B cell (primary cell): ENCODE results near the gene KLHL35. TPM values are rescaled to one million over a fixed set of nuclear protein-coding genes. Genes with fewer than 3 reads are reported as not detected.

Experiments
- ATAC-seq: fragments of 200-7000 bp; cut with Tn5 transposase; one replicate; pipeline ENCODE4 v1.10.0; 2021; ENCODE audit warnings: low read depth, mild to moderate bottlenecking, moderate number of reproducible peaks, moderate library complexity
- CTCF ChIA-PET: fragments of 350-600 bp; sonication (Branson Sonifier 250); formaldehyde crosslinking; loops from one replicate; lab custom pipeline; 2021; ENCODE audit warnings: antibody characterized with exemption, inconsistent platforms; lab: Charles Lee
- POLR2A ChIA-PET: fragments of 350-600 bp; sonication (Branson Sonifier 250); formaldehyde crosslinking; loops from one replicate; lab custom pipeline; 2021; ENCODE audit warnings: antibody characterized with exemption; lab: Charles Lee
- DNase-seq: peaks from one replicate; pipeline ENCODE4 v3.0.0; 2013
- H2AFZ ChIP-seq: 2 replicates; pipeline ENCODE4 v1.6.1; 2012; ENCODE audit warnings: mild to moderate bottlenecking, low read depth, low read length; ENCODE audit not compliant: insufficient read depth, poor library complexity, severe bottlenecking
- H3K27ac ChIP-seq, 2 donors: 1 replicate in 1 of 2; 2 replicates in 1 of 2; pipeline ENCODE4 v1.5.1; 2012 to 2013; ENCODE audit warnings: low read length in 2 of 2, mild to moderate bottlenecking in 2 of 2, moderate library complexity in 1 of 2
- H3K27me3 ChIP-seq, 4 experiments: fragments of 200-600 bp in 1 of 4; sonication (generic) in 1 of 4; replicated peaks in 1 of 4; 1 replicate in 2 of 4; 2 replicates in 2 of 4; pipeline versions ENCODE4 v1.6.1 to v1.7.0; 2013 to 2016; ENCODE audit warnings: low read length in 3 of 4, mild to moderate bottlenecking in 2 of 4, mixed read lengths in 1 of 4, moderate library complexity in 1 of 4; ENCODE audit not compliant: insufficient read depth in 4 of 4, control insufficient read depth in 3 of 4; ENCODE audit errors: control extremely low read depth in 1 of 4
- H3K36me3 ChIP-seq, 2 experiments: replicated peaks in 1 of 2; 1 replicate in 1 of 2; 2 replicates in 1 of 2; pipeline versions ENCODE4 v1.6.1 to v1.7.1; 2013; ENCODE audit warnings: low read length in 1 of 2; ENCODE audit not compliant: insufficient read depth in 2 of 2, control insufficient read depth in 1 of 2; ENCODE audit errors: control extremely low read depth in 1 of 2, extremely low read depth in 1 of 2
- H3K4me1 ChIP-seq, 2 donors: fragments of 200-600 bp in 1 of 2; sonication (generic) in 1 of 2; 1 replicate in 1 of 2; 2 replicates in 1 of 2; pipeline versions ENCODE4 v1.5.1 to v1.6.1; 2013 to 2017; ENCODE audit warnings: low read length in 2 of 2; ENCODE audit not compliant: control insufficient read depth in 2 of 2, insufficient read depth in 2 of 2
- H3K4me2 ChIP-seq: replicated peaks from 2 replicates; pipeline ENCODE3; 2012; ENCODE audit warnings: mild to moderate bottlenecking, low read depth, low read length; ENCODE audit not compliant: poor library complexity, severe bottlenecking
- H3K4me3 ChIP-seq, 5 experiments: fragments of 200-600 bp in 1 of 5; sonication (generic) in 1 of 5; 1 replicate in 3 of 5; 2 replicates in 2 of 5; pipeline versions ENCODE4 v1.5.1 to v1.7.0; 2011 to 2016; ENCODE audit warnings: low read length in 4 of 5, mild to moderate bottlenecking in 4 of 5, low read depth in 2 of 5, control low read depth in 1 of 5, moderate library complexity in 1 of 5; ENCODE audit not compliant: insufficient read depth in 1 of 5; ENCODE audit errors: control extremely low read depth in 1 of 5, extremely low read depth in 1 of 5
- H3K79me2 ChIP-seq: fragments of 200-600 bp; sonication (generic); one replicate; pipeline ENCODE4 v1.6.0; 2016; ENCODE audit warnings: low read length; ENCODE audit not compliant: control insufficient read depth, insufficient read depth
- H3K9ac ChIP-seq: fragments of 200-600 bp; sonication (generic); 2 replicates; pipeline ENCODE4 v1.6.1; 2017; ENCODE audit warnings: mild to moderate bottlenecking, low read length, moderate library complexity
- H3K9me3 ChIP-seq, 3 donors: one replicate each; pipeline versions ENCODE4 v1.6.1 to v1.7.1; 2013; ENCODE audit warnings: low read length in 2 of 3; ENCODE audit not compliant: control insufficient read depth in 2 of 3, insufficient read depth in 1 of 3; ENCODE audit errors: control extremely low read depth in 1 of 3
- H4K20me1 ChIP-seq: 2 replicates; pipeline ENCODE4 v1.6.0; 2012; ENCODE audit warnings: mild to moderate bottlenecking, low read length; ENCODE audit not compliant: insufficient read depth, control insufficient read depth, poor library complexity, severe bottlenecking
- H3K27ac Mint-ChIP-seq: one replicate; pipeline ENCODE4 v1.8.0; 2021; ENCODE audit warnings: mixed read lengths
- H3K27me3 Mint-ChIP-seq: one replicate; pipeline ENCODE4 v1.8.0; 2021; ENCODE audit warnings: mixed read lengths
- H3K4me1 Mint-ChIP-seq: one replicate; pipeline ENCODE4 v1.8.0; 2021; ENCODE audit warnings: mixed read lengths
- H3K4me3 Mint-ChIP-seq: one replicate; pipeline ENCODE4 v1.8.0; 2021; ENCODE audit warnings: mixed read lengths
- H3K9me3 Mint-ChIP-seq: one replicate; pipeline ENCODE4 v1.8.0; 2022; ENCODE audit warnings: mixed read lengths; ENCODE audit not compliant: insufficient read depth
- CTCF ChIP-seq: fragments of 200-600 bp; IDR thresholded peaks from one replicate; pipeline ENCODE4 v1.8.0; 2022; ENCODE audit warnings: antibody characterized with exemption, mild to moderate bottlenecking
- EZH2 ChIP-seq: IDR thresholded peaks from 2 replicates; pipeline ENCODE4 v1.6.1; 2012; ENCODE audit warnings: borderline replicate concordance, low read depth, mild to moderate bottlenecking, moderate library complexity, low read length; ENCODE audit not compliant: insufficient read depth, poor library complexity, severe bottlenecking
- WGBS: methylation state at CpG from one replicate; pipeline ENCODE4 v1.1.5; 2013; ENCODE audit warnings: missing lambda C conversion rate; ENCODE audit not compliant: insufficient coverage; 5-methylcytosine and 5-hydroxymethylcytosine counted together
- intact Hi-C: fragments of 100-400 bp; cut with micrococcal nuclease; formaldehyde crosslinking; loops from one replicate; pipeline ENCODE4 v1.10.0; 2022
- polyA plus RNA-seq: library from polyadenylated mRNA; depleted of rRNA; stranded (reverse); fragments of >200 nt; gene quantifications from 2 replicates; pipeline ENCODE4 v1.2.3, GENCODE V29; 2012
- small RNA-seq: library from RNA; depleted of rRNA; stranded (forward); fragments of <200 nt; gene quantifications from one replicate; pipeline ENCODE3, GENCODE V24; 2012; ENCODE audit warnings: low replicate concordance, low read depth; ENCODE audit not compliant: insufficient read length
- total RNA-seq, 2 donors: library from RNA; stranded (reverse); fragments of 120-200 nt in 1 of 2; gene quantifications; 1 replicate in 1 of 2; 2 replicates in 1 of 2; pipeline versions ENCODE4 v1.2.3 to v1.2.4, GENCODE V29; 2013 to 2022

KLHL35 gene
- total and polyA plus RNA-seq, 2 donors (not counting 1 experiment from before 2014, with no cell fraction given): 0.55 to 0.59 TPM

- Histone ChIP-seq H3K79me2 (no peaks in the 10 kb centered on the region), H2AFZ (no peak overlapping the region), H3K36me3 (no peaks in the 10 kb centered on the region), H4K20me1 (no peaks in the 10 kb centered on the region), H3K27me3 (no peaks in the 10 kb centered on the region), H3K9me3 (no peaks in the 10 kb centered on the region), H3K4me3 (no peak overlapping the region), H3K4me1 (peaks cover 0 to 4% of the 10 kb centered on the region in 2 donors), H3K4me2 (no peak overlapping the region), H3K9ac (no peak overlapping the region), H3K27ac (no peak overlapping the region)
- no peaks in the 10 kb centered on the region for H3K9me3 Mint-ChIP-seq
- WGBS: 96% methylated on average over 4 of the region's 4 CpGs
- intact Hi-C loops: no loop called here
- H3K27ac Mint-ChIP-seq: no peak overlapping the region
- peaks cover 6% of the 10 kb centered on the region for H3K4me1 Mint-ChIP-seq
- peaks cover 7% of the 10 kb centered on the region for H3K27me3 Mint-ChIP-seq
- TF ChIP-seq EZH2: no peak
- no peak for TF ChIP-seq CTCF
- CTCF ChIA-PET: interaction anchor here (1.1 to 1.2 kb wide), 2 partner anchors 92 to 104 kb away, joined by 3 to 5 read pairs; no protein-coding TSS in a partner anchor
- DNase-seq (no peak), ATAC-seq (no peak)
- no peak overlapping the region for H3K4me3 Mint-ChIP-seq
- POLR2A ChIA-PET: interaction anchor here (0.6 kb wide), 1 partner anchor 14 kb away, joined by 4 read pairs; no protein-coding TSS in a partner anchor
These were observed 58.4 kb downstream of the KLHL35 start for GRCh38 chr11:75374646-75375045.

- POLR2A ChIA-PET: no interaction called here
- Mint-ChIP-seq H3K4me1 (peaks cover 7% of the 10 kb centered on the region), H3K9me3 (no peaks in the 10 kb centered on the region), H3K4me3 (no peak overlapping the region), H3K27me3 (peaks cover 7% of the 10 kb centered on the region), H3K27ac (no peak overlapping the region)
- Histone ChIP-seq H4K20me1 (no peaks in the 10 kb centered on the region), H3K27ac (no peak overlapping the region), H3K36me3 (no peaks in the 10 kb centered on the region), H3K79me2 (no peaks in the 10 kb centered on the region), H3K4me2 (no peak overlapping the region), H2AFZ (no peak overlapping the region), H3K4me3 (no peak overlapping the region), H3K4me1 (peaks cover 0 to 5% of the 10 kb centered on the region in 2 donors), H3K9me3 (peaks cover 0 to 11% (median 5%) of the 10 kb centered on the region in 3 donors), H3K27me3 (peaks cover 0 to 3% (median 0%) of the 10 kb centered on the region in 4 experiments), H3K9ac (no peak overlapping the region)
- ATAC-seq: no peak
- WGBS: 80% methylated on average over 3 of the region's 8 CpGs
- CTCF ChIA-PET: no interaction called here
- intact Hi-C loops: no loop called here
- no peak for DNase-seq
- TF ChIP-seq EZH2 (no peak), CTCF (no peak)
These were observed 59.8 kb downstream of the KLHL35 start for GRCh38 chr11:75373201-75373600.

Small RNAs within 50 kb of the gene (small RNA-seq; reads per million reads assigned to genes)
- gene SNORD15A: not detected
- 16,352 reads per million, percentile 99 among the genes with 10 or more reads in this experiment for gene SNORD15B

Other genes with a start within 250 kb of the KLHL35 start
- not detected in 2 replicates for gene TPBGL, start 192.4 kb downstream of the KLHL35 start, total RNA-seq
- gene TPBGL, start 192.4 kb downstream of the KLHL35 start, polyA plus RNA-seq: not detected in 2 replicates
- gene ARRB1, start 81.5 kb downstream of the KLHL35 start, total RNA-seq: 1.0 and 2.2 TPM in 2 replicates
- 1.3 and 1.9 TPM in 2 replicates for gene ARRB1, start 81.5 kb downstream of the KLHL35 start, polyA plus RNA-seq
- 3,554 and 3,642 TPM in 2 replicates for gene RPS3, start 33.7 kb downstream of the KLHL35 start, total RNA-seq
- gene RPS3, start 33.7 kb downstream of the KLHL35 start, polyA plus RNA-seq: 3,197 and 3,389 TPM in 2 replicates
- gene GDPD5, start 92.7 kb upstream of the KLHL35 start, total RNA-seq: 99.6 and 102 TPM in 2 replicates
- gene GDPD5, start 92.7 kb upstream of the KLHL35 start, polyA plus RNA-seq: 24.0 and 59.1 TPM in 2 replicates
- 5.7 and 7.5 TPM in 2 replicates for gene SERPINH1, start 129.1 kb upstream of the KLHL35 start, total RNA-seq
- 3.0 and 4.1 TPM in 2 replicates for gene SERPINH1, start 129.1 kb upstream of the KLHL35 start, polyA plus RNA-seq
- gene MAP6, start 235.8 kb upstream of the KLHL35 start, total RNA-seq: 0.34 and 0.57 TPM in 2 replicates
- gene MAP6, start 235.8 kb upstream of the KLHL35 start, polyA plus RNA-seq: 0.12 and 0.54 TPM in 2 replicates